SW480 (cell line): ENCODE data around the gene GSTCD.

Source experiments
- DNase-seq: peaks from one replicate; pipeline ENCODE4 v3.0.0-alpha.2; 2016; ENCODE audit warnings: low spot score

GSTCD gene

GRCh38 chr4:105887508-105887907 lies 178.9 kb downstream of the GSTCD start:
- no peak for DNase-seq

- DNase-seq = peak; percentile 66
These were observed 186.3 kb downstream of the GSTCD start, which contains the start of gene NPNT for GRCh38 chr4:105894660-105895582. Gene NPNT, plus strand, starts transcription at chr4:105895471. Its CDS starts 182 bp downstream, at chr4:105895653.

GRCh38 chr4:105895583-105896460 lies 187.2 kb downstream of the GSTCD start:
- DNase-seq = peak; percentile 23

- no peak for DNase-seq
These were observed 187.9 kb downstream of the GSTCD start for GRCh38 chr4:105896461-105896942.
